RWPE2 (cell line): ENCODE data around the gene VASP.

Experiments used
- ATAC-seq: fragments of 200-7000 bp; cut with Tn5 transposase; 3 replicates; pipeline ENCODE4 v1.9.1; 2021; ENCODE audit warnings: low read depth
- DNase-seq: peaks from one replicate; pipeline ENCODE4 v3.0.0-alpha.2; 2020; ENCODE audit warnings: low spot score
- H3K27ac ChIP-seq: fragments of 450-650 bp; 2 replicates; pipeline ENCODE4 v1.5.1; 2017; ENCODE audit warnings: mild to moderate bottlenecking; ENCODE audit not compliant: poor library complexity, severe bottlenecking
- H3K27me3 ChIP-seq: fragments of 250-450 bp; sonication (Bioruptor Pico); 2 replicates; pipeline ENCODE4 v1.5.1; 2021; ENCODE audit warnings: mild to moderate bottlenecking, moderate library complexity; ENCODE audit not compliant: insufficient read depth, poor library complexity, severe bottlenecking
- H3K36me3 ChIP-seq: fragments of 250-450 bp; sonication (Bioruptor Pico); 2 replicates; pipeline ENCODE4 v1.5.1; 2020; ENCODE audit warnings: low read depth, mild to moderate bottlenecking, moderate library complexity
- H3K4me1 ChIP-seq: fragments of 250-450 bp; sonication (Bioruptor Pico); 2 replicates; pipeline ENCODE4 v1.5.1; 2021; ENCODE audit warnings: mild to moderate bottlenecking, moderate library complexity; ENCODE audit not compliant: insufficient read depth, poor library complexity, severe bottlenecking
- H3K4me3 ChIP-seq: fragments of 250-450 bp; sonication (Bioruptor Pico); 2 replicates; pipeline ENCODE4 v1.5.1; 2021; ENCODE audit warnings: mild to moderate bottlenecking, moderate library complexity; ENCODE audit not compliant: severe bottlenecking
- H3K9me3 ChIP-seq: fragments of 250-450 bp; sonication (Bioruptor Pico); 2 replicates; pipeline ENCODE4 v1.5.1; 2021; ENCODE audit warnings: mild to moderate bottlenecking, moderate library complexity; ENCODE audit not compliant: severe bottlenecking
- CTCF ChIP-seq: fragments of 450-650 bp; IDR thresholded peaks from one replicate; pipeline ENCODE4 v1.5.1; 2017; ENCODE audit warnings: mild to moderate bottlenecking, moderate library complexity; ENCODE audit not compliant: poor library complexity, severe bottlenecking

Gene VASP

GRCh38 chr19:45571457-45572220, 64.4 kb downstream of the VASP start:
- Histone ChIP-seq H3K4me1 (peaks cover 32% of the 10 kb centered on the region), H3K27me3 (no peaks in the 10 kb centered on the region), H3K27ac (no peak overlapping the region), H3K9me3 (no peaks in the 10 kb centered on the region), H3K36me3 (peaks cover 3% of the 10 kb centered on the region; the same call in 1 of the 2 replicates), H3K4me3 (no peak overlapping the region)
- DNase-seq (no peak), ATAC-seq (no peak)
- no peak for TF ChIP-seq CTCF

GRCh38 chr19:45574526-45574925, 67.2 kb downstream of the VASP start:
- Histone ChIP-seq H3K4me1 (peaks cover 31% of the 10 kb centered on the region), H3K4me3 (no peak overlapping the region), H3K36me3 (peaks cover 3% of the 10 kb centered on the region; the same call in 1 of the 2 replicates), H3K27me3 (no peaks in the 10 kb centered on the region), H3K9me3 (no peaks in the 10 kb centered on the region), H3K27ac (peak overlapping the region; percentile 99)
- ATAC-seq: no peak
- no peak for DNase-seq
- no peak for TF ChIP-seq CTCF

GRCh38 chr19:45575216-45575615, 67.9 kb downstream of the VASP start:
- H3K4me1 ChIP-seq: peaks cover 29% of the 10 kb centered on the region
- no peak overlapping the region for H3K4me3 ChIP-seq
- H3K27me3 ChIP-seq: no peaks in the 10 kb centered on the region
- DNase-seq (no peak), ATAC-seq (no peak)
- peak overlapping the region; percentile 99 for H3K27ac ChIP-seq
- no peaks in the 10 kb centered on the region for H3K9me3 ChIP-seq
- H3K36me3 ChIP-seq: peaks cover 3% of the 10 kb centered on the region; the same call in 1 of the 2 replicates
- no peak for TF ChIP-seq CTCF
